Panc1 (cell line): Measurements from ENCODE around the gene TMEM123. TPM values are rescaled to one million over a fixed set of nuclear protein-coding genes. Genes with fewer than 3 reads are reported as not detected.

Experiments used
- ATAC-seq: fragments of 200-7000 bp; cut with Tn5 transposase; 2 replicates; pipeline ENCODE4 v1.9.1; 2020; ENCODE audit warnings: mild to moderate bottlenecking, moderate library complexity
- Bru-seq: library from RNA; stranded (reverse); fragments of 400-500 nt; gene quantifications from one replicate; lab custom pipeline; 2021; lab: Mats Ljungman, UMichigan
- BruChase-seq, 2 experiments: library from RNA; stranded (reverse); fragments of 400-500 nt; gene quantifications; one replicate each; lab custom pipeline; 2021; lab: Mats Ljungman, UMichigan
- BruUV-seq: library from RNA; stranded (reverse); fragments of 400-500 nt; replicated peaks from 2 replicates; lab custom pipeline; 2021; lab: Mats Ljungman, UMichigan
- CTCF ChIA-PET: fragments of 300-600 bp; sonication (Branson Sonifier 250); formaldehyde crosslinking; loops from one replicate; lab custom pipeline; 2022; ENCODE audit warnings: antibody characterized with exemption; lab: Charles Lee
- POLR2A ChIA-PET: fragments of 300-600 bp; sonication (Branson Sonifier 250); formaldehyde crosslinking; loops from one replicate; lab custom pipeline; 2022; ENCODE audit warnings: antibody characterized with exemption; lab: Charles Lee
- DNase-seq: peaks from one replicate; pipeline ENCODE4 v3.0.0-alpha.2; 2010; ENCODE audit warnings: low read depth, low spot score
- H3K27ac ChIP-seq: 2 replicates; pipeline ENCODE4 v1.5.1; 2011; ENCODE audit warnings: mild to moderate bottlenecking, low read length, inconsistent platforms
- H3K27me3 ChIP-seq: fragments of 200-500 bp; sonication (Bioruptor generic); 2 replicates; pipeline ENCODE4 v1.6.0; 2014; ENCODE audit warnings: low read length, inconsistent platforms; ENCODE audit not compliant: control insufficient read depth, insufficient read depth
- H3K36me3 ChIP-seq: fragments of 200-500 bp; sonication (Bioruptor generic); 2 replicates; pipeline ENCODE4 v1.5.1; 2014; ENCODE audit warnings: inconsistent platforms, mild to moderate bottlenecking, low read length, moderate library complexity; ENCODE audit not compliant: control insufficient read depth, insufficient read depth
- H3K4me1 ChIP-seq: 2 replicates; pipeline ENCODE4 v1.5.1; 2011; ENCODE audit warnings: inconsistent platforms, mild to moderate bottlenecking, low read length, moderate library complexity; ENCODE audit not compliant: control insufficient read depth, insufficient read depth
- H3K4me3 ChIP-seq, 2 experiments: 2 replicates each; pipeline ENCODE4 v1.5.1; 2011 to 2012; ENCODE audit warnings: low read depth in 2 of 2, low read length in 2 of 2, mild to moderate bottlenecking in 2 of 2, inconsistent platforms in 1 of 2, moderate library complexity in 1 of 2
- H3K9me3 ChIP-seq: fragments of 200-500 bp; sonication (Bioruptor generic); 2 replicates; pipeline ENCODE4 v1.5.1; 2014; ENCODE audit warnings: low read depth, mild to moderate bottlenecking, inconsistent platforms, low read length, moderate library complexity; ENCODE audit not compliant: control insufficient read depth, insufficient read depth
- POLR2AphosphoS5 ChIP-seq: IDR thresholded peaks from 2 replicates; pipeline ENCODE4 v1.6.1; 2012; ENCODE audit warnings: mild to moderate bottlenecking, low read depth, low read length, moderate library complexity
- SIN3A ChIP-seq: IDR thresholded peaks from 2 replicates; pipeline ENCODE4 v1.6.1; 2012; ENCODE audit warnings: low read depth, mild to moderate bottlenecking, low read length, moderate library complexity, borderline replicate concordance; ENCODE audit not compliant: insufficient read depth
- TCF7L2 ChIP-seq: IDR thresholded peaks from 2 replicates; pipeline ENCODE4 v1.6.1; 2011; ENCODE audit warnings: mild to moderate bottlenecking, low read depth, low read length, inconsistent platforms
- in situ Hi-C: cut with HindIII; loops from 2 replicates; pipeline ENCODE4 v1.10.0; 2016; ENCODE audit warnings: low sequenced_read_pairs, low pct_unique_long_range_greater_than_20kb
- intact Hi-C: fragments of 100-400 bp; cut with micrococcal nuclease; formaldehyde crosslinking; loops from one replicate; pipeline ENCODE4 v1.10.0; 2022; ENCODE audit not compliant: unreplicated experiment
- long read RNA-seq: library from polyadenylated mRNA; unstranded; transcript quantifications from one replicate; pipeline ENCODE4 v2.0.0, GENCODE V29; 2021; ENCODE audit not compliant: unreplicated experiment
- polyA plus RNA-seq: library from polyadenylated mRNA; unstranded; fragments of >200 nt; gene quantifications from one replicate; pipeline ENCODE4 v1.2.1, GENCODE V29; 2012; ENCODE audit warnings: missing spikeins; ENCODE audit not compliant: insufficient read length
- total RNA-seq: library from RNA; stranded (reverse); gene quantifications from one replicate; pipeline ENCODE4 v1.2.1, GENCODE V29; 2021; ENCODE audit not compliant: unreplicated experiment
- TF ChIP-seq, protein P1 (sequence below), 2 experiments: IDR thresholded peaks; 2 replicates each; pipeline ENCODE4 v1.6.1; 2011 to 2012; ENCODE audit warnings: low read depth in 2 of 2, control low read depth in 1 of 2, low read length in 1 of 2, mild to moderate bottlenecking in 1 of 2, moderate library complexity in 1 of 2; ENCODE audit not compliant: insufficient read depth in 1 of 2
- TF ChIP-seq, protein P2 (sequence below): fragments of 450-650 bp; IDR thresholded peaks from 2 replicates; pipeline ENCODE4 v1.5.1; 2017; ENCODE audit warnings: mild to moderate bottlenecking

The TMEM123 gene, protein sequence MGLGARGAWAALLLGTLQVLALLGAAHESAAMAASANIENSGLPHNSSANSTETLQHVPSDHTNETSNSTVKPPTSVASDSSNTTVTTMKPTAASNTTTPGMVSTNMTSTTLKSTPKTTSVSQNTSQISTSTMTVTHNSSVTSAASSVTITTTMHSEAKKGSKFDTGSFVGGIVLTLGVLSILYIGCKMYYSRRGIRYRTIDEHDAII
- total RNA-seq (383 TPM), Bru-seq, nascent RNA (percentile 98 among the genes with signal in this experiment), BruChase-seq, experiment 1, labeled RNA remaining after a 2-hour chase (percentile 92 among the genes with signal in this experiment), BruChase-seq, experiment 2, labeled RNA remaining after a 6-hour chase (percentile 97 among the genes with signal in this experiment)
- 252 TPM for polyA plus RNA-seq
- long read RNA-seq, transcript TMEM123-202 (5 exons, 3,579 nt): major isoform, 683 of 756 reads
- long read RNA-seq, partial matches to known transcripts: 9 of 756 reads
- long read RNA-seq, other reads (novel, unspliced or antisense): 63 of 756 reads

DNA sequence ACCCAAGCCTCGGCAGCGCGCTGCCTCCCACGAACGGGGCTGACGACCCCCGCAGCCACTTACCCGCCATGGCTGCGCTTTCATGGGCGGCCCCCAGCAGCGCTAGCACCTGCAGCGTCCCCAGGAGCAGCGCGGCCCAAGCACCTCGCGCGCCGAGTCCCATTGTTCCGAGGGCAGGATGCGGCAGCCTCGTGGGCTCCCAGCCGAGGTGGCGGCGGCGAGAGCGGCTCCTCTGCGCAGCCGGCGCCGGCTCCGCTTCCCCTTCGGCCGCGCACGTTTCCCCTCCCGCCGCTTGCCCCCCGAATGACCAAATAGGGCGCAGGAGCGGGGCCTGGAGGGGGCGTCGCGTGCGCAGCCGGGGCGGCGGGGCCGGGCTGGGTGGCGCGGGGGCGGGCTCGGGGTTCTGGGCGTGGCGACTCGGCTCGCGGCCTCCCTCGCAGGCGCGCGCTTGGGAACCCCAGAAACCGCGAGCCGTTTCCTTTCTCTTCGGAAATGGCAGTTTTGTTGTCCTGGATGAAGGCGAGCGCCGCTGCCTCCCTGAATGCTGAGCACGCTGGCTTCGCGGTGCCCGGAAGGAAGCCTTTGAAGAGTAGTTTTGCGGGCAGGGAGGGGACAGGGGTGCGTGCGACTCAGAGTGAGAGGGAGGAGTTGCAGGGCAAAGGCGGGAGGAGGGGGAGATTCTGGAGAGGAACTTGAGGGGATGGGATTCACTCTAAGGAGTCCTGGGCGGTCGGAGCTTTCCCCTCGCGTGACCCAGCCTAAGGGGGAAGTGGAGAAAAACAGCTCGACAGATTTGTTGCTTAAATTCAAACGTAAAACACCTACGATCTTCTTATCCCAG lies at the start of gene TMEM123:
Gene TMEM123, minus strand, starts transcription at position 305 of the 841 bp plus-strand sequence. Its CDS starts 142 bp downstream, at position 163.
- H3K4me1 ChIP-seq: peaks cover 56% of the 10 kb centered on the region
- TSS peak; percentile 90 for BruUV-seq
- peak within 1 kb of the TSS; percentile 73 to 84 for H3K4me3 ChIP-seq
- peaks cover 4% of the 10 kb centered on the region; the same call in 1 of the 2 replicates for H3K36me3 ChIP-seq
- no peaks in the 10 kb centered on the region for H3K9me3 ChIP-seq
- POLR2A ChIA-PET: interaction anchor here (0.6 kb wide), 1 partner anchor 60 kb away, joined by 3 read pairs; no protein-coding TSS in a partner anchor
- DNase-seq (no peak), ATAC-seq (peak; percentile 87)
- TF ChIP-seq SIN3A (peak; percentile 86; the same call in 1 of the 2 replicates), POLR2AphosphoS5 (no peak; the same call in 1 of the 2 replicates), TCF7L2 (peak; percentile 95)
- TF ChIP-seq, protein P1, sequence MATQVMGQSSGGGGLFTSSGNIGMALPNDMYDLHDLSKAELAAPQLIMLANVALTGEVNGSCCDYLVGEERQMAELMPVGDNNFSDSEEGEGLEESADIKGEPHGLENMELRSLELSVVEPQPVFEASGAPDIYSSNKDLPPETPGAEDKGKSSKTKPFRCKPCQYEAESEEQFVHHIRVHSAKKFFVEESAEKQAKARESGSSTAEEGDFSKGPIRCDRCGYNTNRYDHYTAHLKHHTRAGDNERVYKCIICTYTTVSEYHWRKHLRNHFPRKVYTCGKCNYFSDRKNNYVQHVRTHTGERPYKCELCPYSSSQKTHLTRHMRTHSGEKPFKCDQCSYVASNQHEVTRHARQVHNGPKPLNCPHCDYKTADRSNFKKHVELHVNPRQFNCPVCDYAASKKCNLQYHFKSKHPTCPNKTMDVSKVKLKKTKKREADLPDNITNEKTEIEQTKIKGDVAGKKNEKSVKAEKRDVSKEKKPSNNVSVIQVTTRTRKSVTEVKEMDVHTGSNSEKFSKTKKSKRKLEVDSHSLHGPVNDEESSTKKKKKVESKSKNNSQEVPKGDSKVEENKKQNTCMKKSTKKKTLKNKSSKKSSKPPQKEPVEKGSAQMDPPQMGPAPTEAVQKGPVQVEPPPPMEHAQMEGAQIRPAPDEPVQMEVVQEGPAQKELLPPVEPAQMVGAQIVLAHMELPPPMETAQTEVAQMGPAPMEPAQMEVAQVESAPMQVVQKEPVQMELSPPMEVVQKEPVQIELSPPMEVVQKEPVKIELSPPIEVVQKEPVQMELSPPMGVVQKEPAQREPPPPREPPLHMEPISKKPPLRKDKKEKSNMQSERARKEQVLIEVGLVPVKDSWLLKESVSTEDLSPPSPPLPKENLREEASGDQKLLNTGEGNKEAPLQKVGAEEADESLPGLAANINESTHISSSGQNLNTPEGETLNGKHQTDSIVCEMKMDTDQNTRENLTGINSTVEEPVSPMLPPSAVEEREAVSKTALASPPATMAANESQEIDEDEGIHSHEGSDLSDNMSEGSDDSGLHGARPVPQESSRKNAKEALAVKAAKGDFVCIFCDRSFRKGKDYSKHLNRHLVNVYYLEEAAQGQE (IDR thresholded peaks at IDR 0.05; ENCODE audit: insufficient read depth in 1 of 2, low read depth in 2 of 2, low read length in 1 of 2): no peak
- TF ChIP-seq, protein P2, sequence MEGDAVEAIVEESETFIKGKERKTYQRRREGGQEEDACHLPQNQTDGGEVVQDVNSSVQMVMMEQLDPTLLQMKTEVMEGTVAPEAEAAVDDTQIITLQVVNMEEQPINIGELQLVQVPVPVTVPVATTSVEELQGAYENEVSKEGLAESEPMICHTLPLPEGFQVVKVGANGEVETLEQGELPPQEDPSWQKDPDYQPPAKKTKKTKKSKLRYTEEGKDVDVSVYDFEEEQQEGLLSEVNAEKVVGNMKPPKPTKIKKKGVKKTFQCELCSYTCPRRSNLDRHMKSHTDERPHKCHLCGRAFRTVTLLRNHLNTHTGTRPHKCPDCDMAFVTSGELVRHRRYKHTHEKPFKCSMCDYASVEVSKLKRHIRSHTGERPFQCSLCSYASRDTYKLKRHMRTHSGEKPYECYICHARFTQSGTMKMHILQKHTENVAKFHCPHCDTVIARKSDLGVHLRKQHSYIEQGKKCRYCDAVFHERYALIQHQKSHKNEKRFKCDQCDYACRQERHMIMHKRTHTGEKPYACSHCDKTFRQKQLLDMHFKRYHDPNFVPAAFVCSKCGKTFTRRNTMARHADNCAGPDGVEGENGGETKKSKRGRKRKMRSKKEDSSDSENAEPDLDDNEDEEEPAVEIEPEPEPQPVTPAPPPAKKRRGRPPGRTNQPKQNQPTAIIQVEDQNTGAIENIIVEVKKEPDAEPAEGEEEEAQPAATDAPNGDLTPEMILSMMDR: peak; percentile 32; the same call in 1 of the 2 replicates
- CTCF ChIA-PET: interaction anchor here (0.7 to 1.0 kb wide), 2 partner anchors 62 to 110 kb away, joined by 3 read pairs; no protein-coding TSS in a partner anchor
- peak within 1 kb of the TSS; percentile 98 for H3K27ac ChIP-seq
- no peaks in the 10 kb centered on the region for H3K27me3 ChIP-seq
- in situ Hi-C loops: no loop called here
- intact Hi-C loops: loop anchor here (1.0 to 5.0 kb wide), 2 partner anchors 40 to 43 kb away; no protein-coding TSS in a partner anchor

DNA sequence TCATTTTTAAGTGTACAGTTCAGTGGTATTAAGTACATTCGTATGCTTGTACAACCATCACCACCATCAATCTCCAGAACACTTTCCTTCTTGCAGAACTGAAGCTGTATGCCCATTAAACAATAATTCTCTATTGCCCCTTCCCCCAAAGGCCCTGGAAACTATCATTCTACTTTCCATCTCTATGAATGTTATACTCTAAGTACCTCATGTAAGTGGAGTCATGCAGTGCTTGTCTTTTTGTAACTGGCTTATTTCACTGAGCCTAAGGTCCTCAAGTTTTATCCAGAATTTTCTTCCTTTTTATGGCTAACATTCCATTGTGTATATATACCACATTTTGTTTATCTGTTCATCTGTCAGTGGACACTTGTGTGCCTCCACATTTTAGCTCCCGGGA lies 48.3 kb upstream of the TMEM123 start:
- intact Hi-C loops: no loop called here
- Histone ChIP-seq H3K4me1 (peaks cover 5% of the 10 kb centered on the region), H3K4me3 (no peak overlapping the region), H3K9me3 (no peaks in the 10 kb centered on the region), H3K27me3 (no peaks in the 10 kb centered on the region), H3K36me3 (no peaks in the 10 kb centered on the region), H3K27ac (peak overlapping the region; percentile 39; the same call in 1 of the 2 replicates)
- POLR2A ChIA-PET: no interaction called here
- BruUV-seq: no TSS peak
- no peak for DNase-seq
- ATAC-seq: no peak
- in situ Hi-C loops: no loop called here
- TF ChIP-seq TCF7L2: no peak
- TF ChIP-seq, protein P2: no peak
- TF ChIP-seq, protein P1 (IDR thresholded peaks at IDR 0.05; ENCODE audit: insufficient read depth in 1 of 2, low read depth in 2 of 2, low read length in 1 of 2): no peak
- TF ChIP-seq SIN3A: no peak
- TF ChIP-seq POLR2AphosphoS5: no peak
- CTCF ChIA-PET: interaction anchor here (0.7 kb wide), 1 partner anchor 111 kb away, joined by 3 read pairs; no protein-coding TSS in a partner anchor
